ENCODE results near the gene ADCY5.

Gene ADCY5

GRCh38 chr3:123485551-123485950 is 36.7 kb upstream of the ADCY5 start:
- H3K27ac ChIP-seq (ENCODE audit: extremely low read depth, low read depth, low read length), result no peak overlapping the region
- H3K4me1 ChIP-seq (ENCODE audit: control insufficient read depth, insufficient read depth, low read length), result no peaks in the 10 kb centered on the region
- peaks cover 0 to 4% of the 10 kb centered on the region in 2 experiments; a peak in 1 of 3 replicates for H3K36me3 ChIP-seq (ENCODE audit: control insufficient read depth in 2 of 2, insufficient read depth in 1 of 2, low read length in 2 of 2)
- POLR2A ChIA-PET, result no interaction called here
- TF ChIP-seq ZNF155 (tag by site-specific recombination; IDR thresholded peaks at IDR 0.05) (no peak), ZNF510 (tag by site-specific recombination; IDR thresholded peaks at IDR 0.05; ENCODE audit: insufficient replicate concordance) (no peak), KLF9 (tag by site-specific recombination; IDR thresholded peaks at IDR 0.05; ENCODE audit: low read depth) (no peak), SP2 (tag by site-specific recombination; IDR thresholded peaks at IDR 0.05) (no peak), SP7 (tag by site-specific recombination; IDR thresholded peaks at IDR 0.05) (no peak), ZBTB20 (tag by site-specific recombination; IDR thresholded peaks at IDR 0.05) (no peak), ZNF302 (tag by site-specific recombination; IDR thresholded peaks at IDR 0.05; ENCODE audit: low read depth) (no peak), MYNN (tag by site-specific recombination; IDR thresholded peaks at IDR 0.05; ENCODE audit: borderline replicate concordance) (no peak), ZNF596 (tag by site-specific recombination; IDR thresholded peaks at IDR 0.05) (no peak), ZNF76 (tag by site-specific recombination; IDR thresholded peaks at IDR 0.05; ENCODE audit: borderline replicate concordance, low read depth) (no peak)
- CTCF ChIA-PET, result interaction anchor here (0.6 to 1.4 kb wide), 3 partner anchors 88 to 156 kb away, joined by 3 to 4 read pairs (median 3); no protein-coding TSS in a partner anchor
- H3K9me3 ChIP-seq (ENCODE audit: control insufficient read depth, insufficient read depth, low read depth, low read length), result no peaks in the 10 kb centered on the region
- H3K4me3 ChIP-seq (ENCODE audit: low read depth, low read length), result no peak overlapping the region

GRCh38 chr3:123483146-123483545 is 34.3 kb upstream of the ADCY5 start:
- H3K9me3 ChIP-seq (ENCODE audit: control insufficient read depth, insufficient read depth, low read depth, low read length), result no peaks in the 10 kb centered on the region

More at GRCh38 chr3:123483146-123483545, 34.3 kb upstream of the ADCY5 start:
- Histone ChIP-seq H3K4me3 (ENCODE audit: low read depth, low read length) (no peak overlapping the region), H3K36me3 (ENCODE audit: control insufficient read depth in 2 of 2, insufficient read depth in 1 of 2, low read length in 2 of 2) (no peaks in the 10 kb centered on the region), H3K4me1 (ENCODE audit: control insufficient read depth, insufficient read depth, low read length) (no peaks in the 10 kb centered on the region), H3K27ac (ENCODE audit: extremely low read depth, low read depth, low read length) (no peak overlapping the region)
- POLR2A ChIA-PET, result no interaction called here
- CTCF ChIA-PET, result interaction anchor here (0.7 to 1.0 kb wide), 3 partner anchors 75 to 195 kb away, joined by 3 to 6 read pairs (median 5); no protein-coding TSS in a partner anchor
- no peak for TF ChIP-seq INSM2 (tag by site-specific recombination; IDR thresholded peaks at IDR 0.05)
- TF ChIP-seq ZBTB21 (tag by site-specific recombination; IDR thresholded peaks at IDR 0.05), result no peak
- TF ChIP-seq ZNF19 (tag by site-specific recombination; IDR thresholded peaks at IDR 0.05; ENCODE audit: low read depth), result no peak
- TF ChIP-seq ZNF664 (tag by site-specific recombination; IDR thresholded peaks at IDR 0.05), result no peak
- TF ChIP-seq ZNF791 (tag by site-specific recombination; IDR thresholded peaks at IDR 0.05), result no peak
- no peak for TF ChIP-seq ZNF426 (tag by site-specific recombination; IDR thresholded peaks at IDR 0.05)
- TF ChIP-seq PATZ1 (tag by site-specific recombination; IDR thresholded peaks at IDR 0.05), result no peak
- TF ChIP-seq KLF16 (tag by site-specific recombination; IDR thresholded peaks at IDR 0.05), result no peak
- no peak for TF ChIP-seq MEIS1 (CRISPR knock-in tag; IDR thresholded peaks at IDR 0.05; ENCODE audit: borderline replicate concordance)
- TF ChIP-seq ZNF571 (tag by site-specific recombination; IDR thresholded peaks at IDR 0.05), result no peak
